GM12878 (cell line): Measurements from ENCODE around the gene CCDC85A. TPM values are rescaled to one million over a fixed set of nuclear protein-coding genes. Genes with fewer than 3 reads are reported as not detected.

Experiments used
- ATAC-seq: fragments of 200-7000 bp; cut with Tn5 transposase; 3 replicates; pipeline ENCODE4 v1.9.1; 2020; ENCODE audit warnings: mild to moderate bottlenecking, moderate library complexity
- BruUV-seq: library from RNA; stranded (reverse); fragments of 400-500 nt; replicated peaks from 2 replicates; lab custom pipeline; 2021; lab: Mats Ljungman, UMichigan
- CTCF ChIA-PET: fragments of 300-600 bp; sonication (Branson Sonifier 250); formaldehyde crosslinking; extraction: SDS; loops from one replicate; lab custom pipeline; 2021; ENCODE audit warnings: inconsistent platforms; lab: Yijun Ruan, JAX
- POLR2A ChIA-PET: fragments of 350-600 bp; formaldehyde crosslinking; extraction: SDS; loops from one replicate; lab custom pipeline; 2021; ENCODE audit warnings: inconsistent platforms; lab: Charles Lee
- RAD21 ChIA-PET: fragments of 300-600 bp; sonication (Branson Sonifier 250); formaldehyde crosslinking; loops from one replicate; lab custom pipeline; 2023; ENCODE audit warnings: antibody characterized with exemption; ENCODE audit not compliant: unreplicated experiment; lab: Charles Lee
- SMC1A ChIA-PET: fragments of 300-600 bp; sonication (Branson Sonifier 250); formaldehyde crosslinking; loops from one replicate; lab custom pipeline; 2023; ENCODE audit not compliant: unreplicated experiment, uncharacterized antibody; lab: Charles Lee
- DNase-seq: peaks from one replicate; pipeline ENCODE4 v3.0.0-alpha.2; 2011; ENCODE audit warnings: low read depth, low spot score
- FAIRE-seq: peaks from 3 replicates; lab custom pipeline; 2011; peaks lifted over from hg19 to GRCh38; lab: Jason Lieb, UNC
- H2AFZ ChIP-seq: 2 replicates; pipeline ENCODE4 v1.6.0; 2011; ENCODE audit warnings: low read depth, low read length, control low read depth; ENCODE audit not compliant: control insufficient read depth
- H3K27ac ChIP-seq: 2 replicates; pipeline ENCODE4 v1.5.1; 2011; ENCODE audit warnings: control low read depth; ENCODE audit not compliant: control insufficient read depth, insufficient read depth
- H3K27me3 ChIP-seq, 2 experiments: replicated peaks in 1 of 2; 2 replicates each; pipeline versions ENCODE4 v1.6.0 to v1.6.1; 2011; ENCODE audit warnings: low read length in 1 of 2; ENCODE audit not compliant: control insufficient read depth in 2 of 2, insufficient read depth in 2 of 2
- H3K36me3 ChIP-seq, 2 experiments: 2 replicates each; pipeline ENCODE4 v1.5.1; 2011; ENCODE audit warnings: low read length in 1 of 2; ENCODE audit not compliant: control insufficient read depth in 2 of 2, insufficient read depth in 2 of 2
- H3K4me1 ChIP-seq: 2 replicates; pipeline ENCODE4 v1.6.1; 2011; ENCODE audit warnings: mild to moderate bottlenecking, low read length, moderate library complexity, mixed read lengths; ENCODE audit not compliant: control insufficient read depth, insufficient read depth
- H3K4me2 ChIP-seq: 2 replicates; pipeline ENCODE4 v1.6.0; 2011; ENCODE audit warnings: control low read depth; ENCODE audit not compliant: control insufficient read depth, insufficient read depth
- H3K4me3 ChIP-seq: fragments of 200-600 bp; sonication (generic); 2 replicates; pipeline ENCODE4 v1.5.1; 2016
- H3K79me2 ChIP-seq: 2 replicates; pipeline ENCODE4 v1.6.0; 2011; ENCODE audit warnings: low read length; ENCODE audit not compliant: control insufficient read depth, insufficient read depth
- H3K9ac ChIP-seq: 2 replicates; pipeline ENCODE4 v1.8.0; 2011; ENCODE audit warnings: low read length, control low read depth, mixed read lengths; ENCODE audit not compliant: control insufficient read depth, insufficient read depth
- H3K9me3 ChIP-seq: replicated peaks from 3 replicates; pipeline ENCODE4 v1.5.1; 2011; ENCODE audit warnings: mild to moderate bottlenecking, low read length; ENCODE audit not compliant: control insufficient read depth, insufficient read depth
- H4K20me1 ChIP-seq: 2 replicates; pipeline ENCODE4 v1.6.0; 2011; ENCODE audit not compliant: control insufficient read depth, insufficient read depth
- BRCA1 ChIP-seq: IDR thresholded peaks from 2 replicates; pipeline ENCODE4 v1.6.1; 2011; ENCODE audit warnings: low read depth, low read length, improper control_type of control experiment
- DPF2 ChIP-seq: fragments of 450-650 bp; IDR thresholded peaks from 2 replicates; pipeline ENCODE4 v1.6.1; 2017; ENCODE audit warnings: mild to moderate bottlenecking
- EED ChIP-seq: sonication (generic); IDR thresholded peaks from 2 replicates; pipeline ENCODE4 v1.6.1; 2016; ENCODE audit warnings: antibody characterized with exemption, low read depth
- HDGF ChIP-seq: fragments of 450-650 bp; IDR thresholded peaks from 2 replicates; pipeline ENCODE4 v1.6.1; 2016; ENCODE audit warnings: antibody characterized with exemption
- HSF1 ChIP-seq: fragments of 150-350 bp; IDR thresholded peaks from 2 replicates; pipeline ENCODE4 v1.6.1; 2014; ENCODE audit warnings: mild to moderate bottlenecking, low read depth, low read length
- MYC ChIP-seq: IDR thresholded peaks from 2 replicates; pipeline ENCODE4 v1.6.1; 2011; ENCODE audit warnings: mild to moderate bottlenecking, low read length, moderate library complexity, inconsistent platforms; ENCODE audit not compliant: insufficient read depth, insufficient replicate concordance, insufficient read length, severe bottlenecking
- NR2F1 ChIP-seq: fragments of 450-650 bp; conservative IDR thresholded peaks from 2 replicates; pipeline ENCODE4 v1.6.1; 2017; ENCODE audit warnings: mild to moderate bottlenecking
- SREBF2 ChIP-seq: IDR thresholded peaks from 2 replicates; pipeline ENCODE4 v1.6.1; 2012; ENCODE audit warnings: mild to moderate bottlenecking, low read length
- STAT1 ChIP-seq: fragments of 450-650 bp; conservative IDR thresholded peaks from 2 replicates; pipeline ENCODE4 v1.6.1; 2014; ENCODE audit warnings: antibody characterized with exemption, mild to moderate bottlenecking
- SUPT20H ChIP-seq: IDR thresholded peaks from 2 replicates; pipeline ENCODE4 v1.6.1; 2011; ENCODE audit warnings: low read depth, mild to moderate bottlenecking, low read length, moderate library complexity, borderline replicate concordance; ENCODE audit not compliant: control insufficient read depth
- ZNF207 ChIP-seq: fragments of 450-650 bp; IDR thresholded peaks from 2 replicates; pipeline ENCODE4 v1.6.1; 2014; ENCODE audit warnings: antibody characterized with exemption, mild to moderate bottlenecking, borderline replicate concordance
- ZNF274 ChIP-seq: IDR thresholded peaks from one replicate; pipeline ENCODE4 v1.8.0; 2011; ENCODE audit not compliant: insufficient read length, insufficient read depth
- WGBS: methylation state at CpG from one replicate; pipeline ENCODE4 v1.1.6; 2016; ENCODE audit warnings: low lambda C conversion rate; ENCODE audit not compliant: insufficient replicate concordance, insufficient coverage; ENCODE audit errors: missing lambda C conversion rate; 5-methylcytosine and 5-hydroxymethylcytosine counted together
- in situ Hi-C: fragments of 300-500 bp; cut with MboI; formaldehyde crosslinking; loops from 9 replicates; pipeline ENCODE4 v1.14.3; 2018; ENCODE audit warnings: mixed read lengths
- intact Hi-C: fragments of 100-400 bp; cut with micrococcal nuclease; formaldehyde crosslinking; loops from one replicate; pipeline ENCODE4 v1.14.2; 2022; ENCODE audit not compliant: unreplicated experiment
- polyA plus RNA-seq, 11 experiments: library from polyadenylated mRNA; depleted of rRNA in 4 of 11; unstranded in 6 of 11; stranded (reverse) in 5 of 11; fragments of >200 nt; fragmentation: Nextera tagmentation in 4 of 11; fragmentation: Illumina TruSeq in 1 of 11; extraction: Ambion mirVana in 4 of 11; extraction: Trizol in 1 of 11; gene quantifications; 1 replicate in 1 of 11; 2 replicates in 10 of 11; pipeline versions ENCODE4 v1.2.1 to v1.2.3, GENCODE V29; 2011 to 2016; ENCODE audit warnings: inconsistent platforms in 2 of 11, missing spikeins in 2 of 11, low read depth in 1 of 11
- total RNA-seq, 4 experiments: library from RNA; depleted of rRNA in 3 of 4; stranded (reverse); fragments of >200 nt in 3 of 4; fragmentation: Illumina TruSeq in 1 of 4; extraction: Trizol in 1 of 4; gene quantifications; 2 replicates each; pipeline versions ENCODE4 v1.2.1 to v1.2.3, GENCODE V29; 2013 to 2021
- TF ChIP-seq, protein P1 (sequence below): fragments of 450-650 bp; IDR thresholded peaks from 2 replicates; pipeline ENCODE4 v1.6.1; 2017; ENCODE audit warnings: borderline replicate concordance
- TF ChIP-seq, protein P2 (sequence below): fragments of 450-650 bp; conservative IDR thresholded peaks from 2 replicates; pipeline ENCODE4 v1.6.1; 2017; ENCODE audit warnings: mild to moderate bottlenecking, moderate library complexity
- TF ChIP-seq, protein P3 (sequence below): IDR thresholded peaks from 2 replicates; pipeline ENCODE4 v1.6.1; 2012; ENCODE audit warnings: low read depth, low read length, improper control_type of control experiment

The CCDC85A gene
- total and polyA plus RNA-seq, 10 of the 15 experiments (the other 5 are each of a cell fraction or from before 2014, with no cell fraction given) = 0.02 to 0.57 (median 0.04) TPM; not detected in 7

DNA sequence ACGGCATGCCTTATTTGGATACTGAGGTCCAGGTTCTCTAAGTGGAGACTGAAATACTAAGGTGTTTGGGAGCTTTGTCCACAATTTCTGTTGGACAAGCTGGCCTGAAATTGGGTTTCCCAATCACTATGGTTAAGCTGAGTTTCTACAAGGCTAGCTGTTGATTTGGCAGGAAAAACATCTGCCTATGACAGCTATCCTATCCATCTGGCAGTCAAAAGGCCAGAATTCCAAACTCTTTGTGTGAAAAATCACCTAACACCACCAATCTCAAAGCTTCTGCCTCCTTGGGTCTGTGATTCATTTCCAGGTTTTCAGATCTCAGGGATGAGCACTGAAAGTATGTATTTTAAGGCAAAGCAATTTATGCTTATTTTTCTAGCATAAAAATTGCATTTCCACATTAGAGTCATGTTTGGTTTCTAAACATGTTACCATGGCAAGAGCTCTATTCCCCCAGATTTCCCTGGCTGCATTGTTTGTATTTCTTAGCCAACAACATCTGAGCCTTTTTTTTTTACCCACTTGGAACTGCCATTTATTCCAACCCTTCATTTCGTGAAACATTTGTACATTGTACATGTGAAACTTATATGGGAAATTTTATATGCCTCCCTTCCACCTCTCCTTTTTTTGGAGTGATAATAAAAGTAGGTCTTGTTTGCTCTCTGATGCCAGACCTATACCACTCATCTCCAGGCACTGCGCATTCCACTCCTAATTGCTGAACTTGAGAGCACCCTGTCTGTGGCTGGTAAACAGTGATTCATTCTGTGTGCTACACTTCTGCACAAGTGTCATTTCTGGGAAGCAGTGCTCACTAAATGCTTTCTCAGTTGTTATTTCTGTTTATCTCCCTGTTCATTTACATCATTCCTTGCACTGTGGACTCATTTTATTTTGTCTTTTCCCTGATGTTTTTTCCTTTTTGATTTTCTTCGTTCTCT lies 15.9 kb upstream of the CCDC85A start:
- SMC1A ChIA-PET = interaction anchor here (0.9 kb wide), 2 partner anchors 18 to 174 kb away, joined by 3 to 4 read pairs; no protein-coding TSS in a partner anchor
- BruUV-seq = no TSS peak
- 23% methylated on average over 4 of the region's 4 CpGs for WGBS
- TF ChIP-seq, protein P1, sequence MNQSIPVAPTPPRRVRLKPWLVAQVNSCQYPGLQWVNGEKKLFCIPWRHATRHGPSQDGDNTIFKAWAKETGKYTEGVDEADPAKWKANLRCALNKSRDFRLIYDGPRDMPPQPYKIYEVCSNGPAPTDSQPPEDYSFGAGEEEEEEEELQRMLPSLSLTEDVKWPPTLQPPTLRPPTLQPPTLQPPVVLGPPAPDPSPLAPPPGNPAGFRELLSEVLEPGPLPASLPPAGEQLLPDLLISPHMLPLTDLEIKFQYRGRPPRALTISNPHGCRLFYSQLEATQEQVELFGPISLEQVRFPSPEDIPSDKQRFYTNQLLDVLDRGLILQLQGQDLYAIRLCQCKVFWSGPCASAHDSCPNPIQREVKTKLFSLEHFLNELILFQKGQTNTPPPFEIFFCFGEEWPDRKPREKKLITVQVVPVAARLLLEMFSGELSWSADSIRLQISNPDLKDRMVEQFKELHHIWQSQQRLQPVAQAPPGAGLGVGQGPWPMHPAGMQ = no peak
- TF ChIP-seq SUPT20H = no peak
- TF ChIP-seq BRCA1 = no peak
- TF ChIP-seq SREBF2 = no peak
- no peak for TF ChIP-seq DPF2
- TF ChIP-seq STAT1 = no peak
- TF ChIP-seq NR2F1 = no peak
- TF ChIP-seq MYC = no peak
- no peak for TF ChIP-seq ZNF207
- no peak for TF ChIP-seq ZNF274
- TF ChIP-seq, protein P2, sequence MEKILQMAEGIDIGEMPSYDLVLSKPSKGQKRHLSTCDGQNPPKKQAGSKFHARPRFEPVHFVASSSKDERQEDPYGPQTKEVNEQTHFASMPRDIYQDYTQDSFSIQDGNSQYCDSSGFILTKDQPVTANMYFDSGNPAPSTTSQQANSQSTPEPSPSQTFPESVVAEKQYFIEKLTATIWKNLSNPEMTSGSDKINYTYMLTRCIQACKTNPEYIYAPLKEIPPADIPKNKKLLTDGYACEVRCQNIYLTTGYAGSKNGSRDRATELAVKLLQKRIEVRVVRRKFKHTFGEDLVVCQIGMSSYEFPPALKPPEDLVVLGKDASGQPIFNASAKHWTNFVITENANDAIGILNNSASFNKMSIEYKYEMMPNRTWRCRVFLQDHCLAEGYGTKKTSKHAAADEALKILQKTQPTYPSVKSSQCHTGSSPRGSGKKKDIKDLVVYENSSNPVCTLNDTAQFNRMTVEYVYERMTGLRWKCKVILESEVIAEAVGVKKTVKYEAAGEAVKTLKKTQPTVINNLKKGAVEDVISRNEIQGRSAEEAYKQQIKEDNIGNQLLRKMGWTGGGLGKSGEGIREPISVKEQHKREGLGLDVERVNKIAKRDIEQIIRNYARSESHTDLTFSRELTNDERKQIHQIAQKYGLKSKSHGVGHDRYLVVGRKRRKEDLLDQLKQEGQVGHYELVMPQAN = no peak
- TF ChIP-seq HSF1 = no peak
- TF ChIP-seq, protein P3, sequence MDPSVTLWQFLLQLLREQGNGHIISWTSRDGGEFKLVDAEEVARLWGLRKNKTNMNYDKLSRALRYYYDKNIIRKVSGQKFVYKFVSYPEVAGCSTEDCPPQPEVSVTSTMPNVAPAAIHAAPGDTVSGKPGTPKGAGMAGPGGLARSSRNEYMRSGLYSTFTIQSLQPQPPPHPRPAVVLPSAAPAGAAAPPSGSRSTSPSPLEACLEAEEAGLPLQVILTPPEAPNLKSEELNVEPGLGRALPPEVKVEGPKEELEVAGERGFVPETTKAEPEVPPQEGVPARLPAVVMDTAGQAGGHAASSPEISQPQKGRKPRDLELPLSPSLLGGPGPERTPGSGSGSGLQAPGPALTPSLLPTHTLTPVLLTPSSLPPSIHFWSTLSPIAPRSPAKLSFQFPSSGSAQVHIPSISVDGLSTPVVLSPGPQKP = no peak
- TF ChIP-seq EED = no peak
- TF ChIP-seq HDGF = no peak

More for the DNA sequence above, 15.9 kb upstream of the CCDC85A start:
- no peak overlapping the region for H3K4me2 ChIP-seq
- no peak overlapping the region for H3K4me3 ChIP-seq
- H4K20me1 ChIP-seq = no peaks in the 10 kb centered on the region
- intact Hi-C loops (no loop called here), in situ Hi-C loops (no loop called here)
- DNase-seq (no peak), FAIRE-seq (no peak), ATAC-seq (no peak)
- no peak overlapping the region for H3K9ac ChIP-seq
- POLR2A ChIA-PET = no interaction called here
- CTCF ChIA-PET = interaction anchor here (0.6 kb wide), 1 partner anchor 449 kb away, joined by 3 read pairs; no protein-coding TSS in a partner anchor
- RAD21 ChIA-PET = no interaction called here
- no peak overlapping the region for H3K27ac ChIP-seq
- no peaks in the 10 kb centered on the region for H3K27me3 ChIP-seq
- H2AFZ ChIP-seq = no peak overlapping the region
- no peaks in the 10 kb centered on the region for H3K4me1 ChIP-seq
- H3K79me2 ChIP-seq = no peaks in the 10 kb centered on the region
- H3K36me3 ChIP-seq = no peaks in the 10 kb centered on the region
- H3K9me3 ChIP-seq = no peaks in the 10 kb centered on the region
